Measurements from ENCODE around the gene EHF.

EHF gene

GRCh38 chr11:34644669-34645406 lies 23.9 kb downstream of the EHF start:
- DNase-seq (ENCODE audit: low spot score): no peak

- DNase-seq (ENCODE audit: low spot score): no peak
Measured at GRCh38 chr11:34646431-34646830, 25.5 kb downstream of the EHF start.

GRCh38 chr11:34647131-34647530 lies 26.2 kb downstream of the EHF start:
- DNase-seq (ENCODE audit: low spot score): no peak

- DNase-seq (ENCODE audit: low spot score): no peak
Measured at GRCh38 chr11:34647532-34647931, 26.6 kb downstream of the EHF start.

- no peak for DNase-seq (ENCODE audit: low spot score)
Measured at GRCh38 chr11:34648036-34648435, 27.1 kb downstream of the EHF start.

GRCh38 chr11:34649597-34649996 lies 28.7 kb downstream of the EHF start:
- no peak for DNase-seq (ENCODE audit: low spot score)

- DNase-seq (ENCODE audit: low spot score): peak; percentile 91
Measured at GRCh38 chr11:34650528-34650927, 29.6 kb downstream of the EHF start.

- DNase-seq (ENCODE audit: low spot score): no peak
Measured at GRCh38 chr11:34651551-34651950, 30.7 kb downstream of the EHF start.

- no peak for DNase-seq (ENCODE audit: low spot score)
Measured at GRCh38 chr11:34652191-34652973, 31.5 kb downstream of the EHF start.

GRCh38 chr11:34653031-34653430 lies 32.1 kb downstream of the EHF start:
- DNase-seq (ENCODE audit: low spot score): no peak

- DNase-seq (ENCODE audit: low spot score): no peak
Measured at GRCh38 chr11:34653851-34654482, 33.1 kb downstream of the EHF start.

GRCh38 chr11:34654483-34655334 lies 33.8 kb downstream of the EHF start:
- no peak for DNase-seq (ENCODE audit: low spot score)

- DNase-seq (ENCODE audit: low spot score): no peak
Measured at GRCh38 chr11:34655335-34656008, 34.6 kb downstream of the EHF start.

GRCh38 chr11:34656062-34656720 lies 35.3 kb downstream of the EHF start:
- DNase-seq (ENCODE audit: low spot score): no peak

GRCh38 chr11:34658071-34659015 lies 37.5 kb downstream of the EHF start:
- no peak for DNase-seq (ENCODE audit: low spot score)

- DNase-seq (ENCODE audit: low spot score): no peak
Measured at GRCh38 chr11:34659096-34659733, 38.3 kb downstream of the EHF start.

- DNase-seq (ENCODE audit: low spot score): no peak
Measured at GRCh38 chr11:34665077-34665835, 44.4 kb downstream of the EHF start.

GRCh38 chr11:34667810-34668582 lies 47.1 kb downstream of the EHF start:
- no peak for DNase-seq (ENCODE audit: low spot score)

Measured in activated CD4-positive, alpha-beta T cell treated with anti-CD3 and anti-CD28 coated beads, Interleukin-2, Interleukin-4, amounts not matched to agents 100 ng/mL and 50 ng/mL, durations not matched to agents 16 hours and 8 hours (primary cell).